Measurements from ENCODE around the gene MPPED1.

Gene MPPED1

GRCh38 chr22:43464809-43465208, 53.0 kb downstream of the MPPED1 start:
- TF ChIP-seq NFIC (IDR thresholded peaks at IDR 0.05), result no peak
- no peak for TF ChIP-seq EGR1 (IDR thresholded peaks at IDR 0.05)
- TF ChIP-seq EP300 (IDR thresholded peaks at IDR 0.05; ENCODE audit: borderline replicate concordance), result no peak

GRCh38 chr22:43465291-43466015, 53.6 kb downstream of the MPPED1 start:
- no peak for TF ChIP-seq TEAD4 (IDR thresholded peaks at IDR 0.05)
- TF ChIP-seq YY1 (IDR thresholded peaks at IDR 0.05; ENCODE audit: low read depth), result no peak
- TF ChIP-seq ZBTB7A (IDR thresholded peaks at IDR 0.05; ENCODE audit: low read depth), result no peak
- TF ChIP-seq USF1 (IDR thresholded peaks at IDR 0.05), result no peak
- no peak for TF ChIP-seq TCF12 (IDR thresholded peaks at IDR 0.05; ENCODE audit: low read depth)
- TF ChIP-seq EGR1 (IDR thresholded peaks at IDR 0.05), result no peak
- no peak for TF ChIP-seq CREB1 (IDR thresholded peaks at IDR 0.05; ENCODE audit: low read depth)
- TF ChIP-seq NFIC (IDR thresholded peaks at IDR 0.05), result no peak
- no peak for TF ChIP-seq MAX (IDR thresholded peaks at IDR 0.05)
- no peak for TF ChIP-seq TAF1 (IDR thresholded peaks at IDR 0.05; ENCODE audit: low read depth)
- TF ChIP-seq FOXM1 (IDR thresholded peaks at IDR 0.05; ENCODE audit: borderline replicate concordance, low read depth), result no peak
- no peak for TF ChIP-seq EP300 (IDR thresholded peaks at IDR 0.05; ENCODE audit: borderline replicate concordance)
- TF ChIP-seq CEBPB (IDR thresholded peaks at IDR 0.05), result no peak
- no peak for TF ChIP-seq RAD21 (IDR thresholded peaks at IDR 0.05; ENCODE audit: low read depth)
- TF ChIP-seq REST (IDR thresholded peaks at IDR 0.05; ENCODE audit: low read depth), result no peak

GRCh38 chr22:43466710-43467109, 54.9 kb downstream of the MPPED1 start:
- TF ChIP-seq TAF1 (IDR thresholded peaks at IDR 0.05; ENCODE audit: low read depth) (no peak), ZBTB7A (IDR thresholded peaks at IDR 0.05; ENCODE audit: low read depth) (no peak), NFIC (IDR thresholded peaks at IDR 0.05) (no peak), EP300 (IDR thresholded peaks at IDR 0.05; ENCODE audit: borderline replicate concordance) (no peak), TCF12 (IDR thresholded peaks at IDR 0.05; ENCODE audit: low read depth) (no peak), CREB1 (IDR thresholded peaks at IDR 0.05; ENCODE audit: low read depth) (no peak), MAX (IDR thresholded peaks at IDR 0.05) (no peak), FOXM1 (IDR thresholded peaks at IDR 0.05; ENCODE audit: borderline replicate concordance, low read depth) (no peak), RAD21 (IDR thresholded peaks at IDR 0.05; ENCODE audit: low read depth) (no peak), USF1 (IDR thresholded peaks at IDR 0.05) (no peak), REST (IDR thresholded peaks at IDR 0.05; ENCODE audit: low read depth) (no peak), TEAD4 (IDR thresholded peaks at IDR 0.05) (no peak), EGR1 (IDR thresholded peaks at IDR 0.05) (no peak), CEBPB (IDR thresholded peaks at IDR 0.05) (no peak)

- TF ChIP-seq TEAD4 (IDR thresholded peaks at IDR 0.05), result no peak
- no peak for TF ChIP-seq YY1 (IDR thresholded peaks at IDR 0.05; ENCODE audit: low read depth)
- TF ChIP-seq NFIC (IDR thresholded peaks at IDR 0.05), result no peak
- no peak for TF ChIP-seq CEBPB (IDR thresholded peaks at IDR 0.05)
- no peak for TF ChIP-seq USF1 (IDR thresholded peaks at IDR 0.05)
- no peak for TF ChIP-seq RAD21 (IDR thresholded peaks at IDR 0.05; ENCODE audit: low read depth)
- TF ChIP-seq TAF1 (IDR thresholded peaks at IDR 0.05; ENCODE audit: low read depth), result no peak
- no peak for TF ChIP-seq REST (IDR thresholded peaks at IDR 0.05; ENCODE audit: low read depth)
- TF ChIP-seq MAX (IDR thresholded peaks at IDR 0.05), result no peak
- TF ChIP-seq ZBTB7A (IDR thresholded peaks at IDR 0.05; ENCODE audit: low read depth), result no peak
- TF ChIP-seq TCF12 (IDR thresholded peaks at IDR 0.05; ENCODE audit: low read depth), result no peak
- TF ChIP-seq FOXM1 (IDR thresholded peaks at IDR 0.05; ENCODE audit: borderline replicate concordance, low read depth), result no peak
- TF ChIP-seq CREB1 (IDR thresholded peaks at IDR 0.05; ENCODE audit: low read depth), result no peak
- no peak for TF ChIP-seq EGR1 (IDR thresholded peaks at IDR 0.05)
- no peak for TF ChIP-seq EP300 (IDR thresholded peaks at IDR 0.05; ENCODE audit: borderline replicate concordance)
Measured at GRCh38 chr22:43467216-43467940, 55.6 kb downstream of the MPPED1 start.
